Stimulated activated CD8-positive, alpha-beta memory T cell treated with anti-CD3 and anti-CD28 coated beads, Interleukin-12 subunit alpha, Interleukin-12 subunit beta, amount 100 ng/mL, for 24 hours (primary cell): ENCODE results near the gene PSMB5.

Experiments used
- DNase-seq: peaks from one replicate; pipeline ENCODE4 v3.0.0-alpha.2; 2020; ENCODE audit errors: extremely low read depth

Gene PSMB5

DNA sequence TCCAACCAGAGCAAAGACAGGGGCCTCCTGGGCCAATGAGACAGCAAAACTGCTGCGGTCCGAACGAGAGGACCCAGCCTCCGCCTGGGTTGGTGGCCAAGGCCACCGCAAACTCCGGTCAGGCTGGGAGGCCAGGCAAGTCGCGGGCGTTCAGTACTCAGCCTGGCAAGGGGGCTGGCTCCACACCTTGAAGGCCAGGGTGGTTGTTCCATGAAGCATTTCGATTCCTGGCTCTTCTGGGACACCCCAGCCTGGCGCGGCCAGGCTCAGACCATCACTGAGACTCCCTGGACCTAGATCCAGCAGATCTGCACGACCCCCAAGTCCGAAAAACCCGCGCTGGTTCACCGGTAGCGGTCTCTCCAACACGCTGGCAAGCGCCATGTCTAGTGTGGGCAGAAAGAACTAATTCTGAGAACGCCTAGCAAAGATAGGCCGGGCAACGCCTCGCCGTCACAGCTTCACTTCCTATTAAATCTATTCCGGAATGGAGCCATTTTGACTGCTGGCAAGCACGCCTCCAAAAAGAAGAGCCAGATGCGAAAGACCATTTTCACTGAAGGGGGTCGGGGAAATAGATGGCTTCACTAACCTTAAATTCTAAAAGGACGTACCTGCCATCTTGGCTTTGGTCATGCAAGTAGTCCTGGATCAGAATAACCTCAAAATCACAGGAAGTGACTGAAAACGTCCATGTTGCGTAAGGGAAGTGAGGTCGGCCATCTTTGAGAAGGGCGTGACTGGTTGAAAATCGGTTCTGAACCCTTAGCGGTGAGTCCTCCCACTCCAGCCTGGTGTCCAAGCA, at the start of gene PSMB5:
Gene PSMB5 (minus strand): TSS at position 403 of the 805 bp plus-strand sequence. CDS start 19 bp downstream, at position 384.
- peak; percentile 68 for DNase-seq

DNA sequence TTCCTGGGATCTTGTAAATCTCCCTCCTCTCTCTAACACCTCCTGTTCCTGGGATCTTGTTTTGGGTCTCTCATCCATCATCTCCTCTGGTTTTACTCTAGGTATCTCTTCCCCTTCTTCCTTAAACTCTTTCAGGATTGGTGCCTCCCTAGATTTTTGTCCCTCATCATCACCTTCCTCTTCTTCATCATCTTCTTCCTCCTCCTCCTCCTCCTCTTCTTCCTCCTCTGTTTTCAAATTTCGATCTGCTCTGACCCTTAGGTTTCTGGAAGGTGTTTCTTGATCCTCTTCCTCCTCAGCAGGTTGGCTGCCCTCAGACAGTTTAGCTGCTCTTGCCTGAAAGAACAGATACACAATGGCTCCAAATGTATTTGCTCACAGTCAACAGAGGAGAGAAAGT, 45.8 kb upstream of the PSMB5 start:
- no peak for DNase-seq

DNA sequence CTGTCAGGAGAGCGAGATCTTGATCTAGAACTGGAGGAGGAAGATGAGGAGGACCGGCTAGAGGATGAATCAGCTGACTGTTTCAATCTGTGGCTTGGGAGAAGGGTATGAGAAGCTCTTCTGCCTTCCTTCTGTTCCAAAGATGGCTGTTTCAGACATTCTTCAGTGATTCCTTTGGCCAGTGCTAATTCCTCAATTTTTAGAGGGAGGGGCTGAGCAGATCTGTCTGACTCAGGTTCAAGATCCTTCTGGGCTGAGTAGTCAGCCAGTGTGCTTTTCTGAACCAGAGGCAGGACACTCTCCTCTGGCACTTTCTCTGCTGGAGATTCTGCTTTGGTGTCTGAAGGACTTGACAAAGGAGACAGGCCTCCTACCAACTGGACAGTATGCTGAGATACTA, 45.0 kb upstream of the PSMB5 start:
- no peak for DNase-seq

DNA sequence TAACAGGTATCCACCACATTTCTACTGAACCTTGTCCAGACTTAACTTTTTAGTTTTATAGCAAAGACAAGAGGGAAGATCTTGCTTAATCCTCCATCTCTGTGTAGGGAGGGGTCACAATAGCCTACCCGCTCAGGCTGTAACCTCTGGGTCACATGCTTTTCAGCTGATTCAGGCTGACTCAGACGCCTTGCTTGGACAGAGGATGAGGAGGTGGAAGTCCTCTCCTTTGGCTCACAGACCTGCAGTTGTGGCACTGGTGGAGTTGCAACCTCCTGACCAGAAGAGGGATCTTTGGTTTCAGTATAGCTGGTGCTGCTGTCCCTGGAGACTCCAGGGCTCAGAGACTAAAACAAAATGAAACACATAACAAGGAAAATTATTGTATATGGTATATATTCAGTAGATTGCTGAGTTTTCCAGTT, 44.0 kb upstream of the PSMB5 start:
- no peak for DNase-seq

DNA sequence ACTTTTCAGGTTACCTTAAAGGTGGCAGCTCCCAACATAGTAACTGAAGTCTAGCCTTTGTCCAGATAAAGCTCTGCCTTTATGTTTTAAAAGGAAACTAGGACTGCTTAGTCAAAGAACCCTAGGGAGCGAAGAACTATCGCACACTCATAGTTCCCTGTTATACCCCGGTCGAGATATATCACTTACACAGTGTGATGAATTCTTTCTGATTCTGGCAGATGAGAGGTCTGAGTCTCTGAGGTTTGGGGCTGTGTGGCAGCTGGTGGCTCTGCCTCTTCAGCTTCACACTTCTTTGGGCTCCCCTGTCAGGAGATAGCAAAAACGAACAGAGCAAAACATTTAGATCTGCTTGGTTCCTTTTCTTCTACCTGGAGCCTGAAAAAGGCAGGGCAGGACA, 43.3 kb upstream of the PSMB5 start:
- DNase-seq: no peak

DNA sequence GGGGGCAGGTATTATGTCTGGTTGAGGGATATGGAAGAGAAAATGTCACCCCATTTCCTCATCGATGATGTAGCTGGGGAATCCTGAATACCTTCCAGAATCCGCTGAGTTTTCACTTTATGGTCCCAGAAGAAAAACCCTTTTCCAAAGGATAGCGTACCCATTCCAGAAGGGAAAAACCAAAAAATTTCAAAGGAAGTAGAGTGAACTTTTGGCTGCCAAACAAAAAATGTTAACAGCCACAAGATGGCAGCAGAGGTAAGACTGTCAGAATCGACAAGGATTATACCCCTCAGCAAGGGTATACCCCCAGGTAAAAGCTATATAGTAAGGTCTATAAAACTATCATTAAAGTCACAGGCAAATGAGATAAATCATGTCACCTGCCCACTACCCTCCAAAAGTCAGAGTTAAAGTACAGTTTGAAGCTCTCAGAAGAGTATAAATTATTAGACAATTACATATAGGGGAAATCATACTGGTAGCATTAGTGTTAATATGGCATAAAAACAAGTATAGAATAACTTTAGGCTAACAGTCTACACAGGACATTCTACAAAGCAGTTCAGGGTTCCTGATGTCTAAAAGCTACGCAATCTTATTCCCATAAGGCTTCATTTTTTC, 42.2 kb upstream of the PSMB5 start:
- no peak for DNase-seq

DNA sequence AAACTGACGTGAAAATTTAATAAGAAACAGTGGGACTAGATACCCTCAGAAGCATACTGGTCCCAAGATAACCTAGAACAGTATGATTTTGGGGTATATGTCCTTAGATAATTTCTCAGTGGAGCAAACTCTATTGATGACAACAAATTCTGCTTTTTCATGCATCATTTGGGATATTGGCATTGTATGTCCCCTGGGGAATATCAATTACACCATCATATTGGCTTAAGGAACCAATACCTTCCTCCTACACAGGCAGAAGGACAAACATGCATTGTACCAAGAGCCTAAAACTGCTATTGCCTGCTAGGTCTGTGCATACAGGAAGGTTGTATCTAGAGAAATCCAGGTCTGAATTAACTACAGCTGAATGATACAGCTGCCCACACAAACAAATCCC, 40.2 kb upstream of the PSMB5 start:
- DNase-seq: no peak

DNA sequence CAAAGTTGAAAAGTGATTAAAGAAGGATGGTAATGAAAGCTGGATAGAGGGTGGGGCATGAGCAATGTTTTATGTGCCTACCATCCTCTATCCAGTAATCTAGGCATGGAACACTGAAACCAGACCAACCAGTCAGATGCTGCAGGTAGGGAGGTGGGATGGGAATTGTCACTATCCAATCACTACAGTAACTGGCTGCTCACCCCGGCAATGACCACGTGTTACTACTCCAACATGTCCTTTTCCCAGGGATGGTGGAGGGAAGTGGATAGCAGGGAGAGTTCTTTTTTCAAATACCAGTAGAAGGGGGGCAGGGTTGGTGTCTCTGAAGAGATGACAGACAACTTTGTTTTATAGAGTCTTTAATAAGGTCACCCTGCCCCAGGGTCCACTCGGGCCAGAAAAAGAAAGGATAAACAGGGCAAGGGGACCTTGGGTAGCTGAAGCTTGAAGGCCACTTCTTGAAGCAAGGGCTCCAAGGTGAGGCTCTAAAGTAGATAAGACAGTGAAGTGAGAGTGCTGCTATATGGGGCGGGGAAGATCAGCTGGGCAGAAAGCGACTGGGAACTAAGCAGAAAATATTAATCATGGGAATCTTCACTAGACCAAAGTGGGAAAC, 37.3 kb upstream of the PSMB5 start:
- no peak for DNase-seq

DNA sequence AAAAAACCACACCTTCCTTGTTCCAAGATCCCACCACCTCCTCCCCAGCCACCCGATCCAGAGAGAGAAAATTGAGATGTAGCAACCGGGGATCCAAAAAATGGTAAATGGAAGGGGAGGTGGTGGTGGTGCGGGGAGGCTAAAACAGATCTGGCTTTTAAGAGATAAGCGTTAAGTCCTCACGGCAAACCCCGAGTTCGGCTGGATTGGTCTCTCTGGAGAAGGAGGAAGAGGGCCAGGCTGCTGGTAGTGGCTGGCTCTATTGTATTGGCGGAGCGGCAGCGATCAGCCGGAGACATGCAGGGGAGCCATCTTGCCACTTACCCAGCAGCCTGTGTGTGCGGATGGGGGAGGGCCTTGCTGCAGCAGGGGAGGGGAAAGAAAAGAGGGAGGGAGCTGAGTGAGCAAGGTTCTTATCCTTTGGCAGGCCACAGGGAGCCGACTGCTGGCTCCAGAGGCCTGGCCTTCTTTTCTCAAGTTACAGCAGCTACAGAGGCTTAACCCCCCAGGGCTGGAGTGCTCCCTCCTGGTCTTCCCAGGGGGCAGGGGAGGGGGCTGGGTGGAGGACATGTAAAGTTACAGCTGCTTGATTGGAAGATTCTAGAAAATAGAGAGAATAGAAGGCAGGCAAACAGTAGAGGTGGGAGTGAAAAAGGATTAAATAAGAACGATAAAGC, 36.7 kb upstream of the PSMB5 start:
- peak; percentile 51 for DNase-seq

DNA sequence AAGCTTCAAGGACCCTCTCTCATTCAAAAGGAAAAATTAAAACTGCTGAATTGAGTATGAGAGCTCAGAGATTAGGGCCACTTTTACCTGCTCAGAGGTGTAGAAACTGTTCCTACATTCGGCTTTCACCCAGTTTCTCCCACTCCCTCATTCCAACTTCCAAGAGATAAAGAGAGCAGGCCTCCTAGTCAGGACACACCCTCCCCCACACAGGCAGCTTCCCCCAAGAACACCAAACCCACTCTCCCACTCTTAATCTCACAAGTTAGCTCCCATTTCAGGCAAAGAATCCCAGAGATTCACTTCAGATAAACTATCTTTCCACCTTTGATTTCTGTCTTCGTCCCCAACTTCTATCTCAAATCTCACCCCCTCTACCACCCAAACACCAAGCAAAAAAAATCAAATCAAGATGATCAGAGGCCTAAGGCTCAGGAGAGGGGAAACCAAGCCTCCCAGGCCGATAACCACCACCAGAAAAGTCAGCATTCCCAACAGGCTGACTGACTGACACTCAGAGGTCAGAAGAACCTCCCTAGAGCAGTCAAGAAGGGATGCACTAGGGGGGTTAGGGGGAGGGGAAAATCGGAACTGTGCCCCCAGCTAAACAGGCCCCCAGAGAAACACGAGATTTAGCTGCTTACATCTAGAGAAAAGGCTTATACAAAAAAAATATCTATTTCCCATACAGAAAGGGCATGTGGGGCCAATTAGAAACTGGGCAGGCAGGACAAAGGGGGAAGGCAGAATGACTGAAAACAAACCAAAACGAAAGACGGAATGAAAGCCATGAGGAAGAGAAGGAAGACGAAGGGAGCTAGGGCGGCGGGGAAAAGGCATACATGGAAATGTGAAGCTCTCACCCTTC, 35.8 kb upstream of the PSMB5 start:
- DNase-seq: no peak

DNA sequence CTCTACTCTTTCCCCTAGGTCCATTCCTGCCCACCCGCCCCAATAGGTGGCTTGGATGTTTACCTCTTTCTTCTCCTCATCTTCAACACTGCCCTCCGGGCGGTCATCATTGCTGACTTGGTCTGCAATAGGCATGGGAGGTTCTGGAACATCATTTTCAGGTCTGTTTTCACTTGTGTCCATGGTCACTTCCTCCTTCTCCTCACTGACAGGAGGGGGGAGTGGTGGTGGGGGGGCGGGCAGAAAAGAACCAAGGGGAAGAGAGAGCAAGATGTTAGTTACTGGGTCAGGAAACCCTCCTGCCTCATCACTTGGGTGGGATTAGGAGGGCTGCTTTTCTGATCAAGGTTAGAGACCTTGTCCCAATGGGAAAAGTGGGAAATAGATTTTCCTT, 34.7 kb upstream of the PSMB5 start:
- DNase-seq: no peak

DNA sequence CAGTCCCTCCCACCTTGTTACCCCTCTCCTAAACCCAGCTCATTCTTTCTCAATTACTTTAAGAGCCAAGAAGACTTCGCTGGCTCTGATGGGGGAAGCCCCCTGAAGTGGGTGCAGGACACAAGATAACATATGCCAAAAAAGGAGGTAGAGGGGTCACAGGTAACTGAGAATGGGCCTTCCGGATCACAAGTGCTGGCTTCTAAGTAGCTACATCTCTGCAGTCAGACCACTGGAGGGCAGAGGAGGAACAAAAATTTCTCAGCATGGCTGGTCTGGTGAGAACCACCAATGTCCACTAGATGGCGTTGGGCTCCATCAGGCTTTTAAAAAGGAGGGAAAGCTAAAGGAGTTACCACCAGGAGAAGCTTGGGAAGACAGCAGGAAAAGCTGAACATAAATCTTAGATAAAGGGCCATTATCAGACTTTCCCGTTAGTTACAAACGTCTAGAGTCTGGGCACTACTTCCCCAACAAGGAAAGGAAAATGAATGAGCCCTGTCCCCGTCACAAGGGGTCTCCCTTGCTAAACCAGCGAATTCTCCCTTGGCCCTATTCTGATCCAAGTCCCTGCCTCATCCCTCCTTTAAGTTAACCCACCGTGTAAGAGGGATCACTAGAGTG, 34.2 kb upstream of the PSMB5 start:
- peak; percentile 14 for DNase-seq

DNA sequence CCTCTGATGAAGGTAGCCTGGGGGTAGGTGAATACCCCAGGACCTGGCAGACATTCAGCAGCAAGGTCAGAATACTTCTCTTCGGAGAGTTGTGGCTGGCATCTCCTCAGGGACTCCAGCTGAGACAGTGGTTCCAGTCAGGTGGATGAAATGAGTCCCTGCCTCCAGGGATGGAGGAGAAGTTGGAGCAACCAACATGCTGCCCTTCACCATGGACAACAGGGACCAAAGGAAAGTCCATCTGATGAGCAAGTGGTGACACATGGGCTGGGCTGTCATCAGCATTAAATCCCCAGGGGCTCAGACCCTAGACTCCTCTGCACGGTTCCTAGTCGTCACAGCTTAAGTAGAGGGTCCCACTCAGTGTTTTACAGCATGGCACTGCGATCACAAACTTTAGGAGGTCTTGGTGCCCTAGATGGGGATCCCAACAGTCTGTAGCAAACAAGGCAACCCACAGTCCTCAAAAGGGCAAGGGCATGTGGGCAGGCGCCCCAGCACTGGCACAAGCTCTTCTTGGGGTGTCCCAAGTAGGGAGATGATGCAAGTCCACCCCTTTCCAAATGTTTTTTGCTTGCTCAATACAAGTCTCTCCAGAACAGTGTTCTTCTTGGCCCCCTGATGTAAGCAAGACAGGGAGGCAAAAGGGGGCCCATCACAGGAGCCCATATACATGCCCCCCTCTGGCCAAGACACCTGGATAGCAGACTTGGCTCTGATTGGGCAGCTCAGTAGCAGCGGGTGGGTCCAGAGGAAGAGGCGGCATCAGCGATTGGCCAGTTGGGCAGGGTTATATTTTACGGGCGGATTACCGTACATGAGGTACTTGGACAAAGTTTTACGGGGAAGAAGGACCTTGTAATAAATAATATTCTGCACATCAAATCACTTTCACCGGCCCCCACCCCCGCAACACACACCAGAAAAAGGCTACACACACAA, 33.4 kb upstream of the PSMB5 start:
- DNase-seq: no peak

DNA sequence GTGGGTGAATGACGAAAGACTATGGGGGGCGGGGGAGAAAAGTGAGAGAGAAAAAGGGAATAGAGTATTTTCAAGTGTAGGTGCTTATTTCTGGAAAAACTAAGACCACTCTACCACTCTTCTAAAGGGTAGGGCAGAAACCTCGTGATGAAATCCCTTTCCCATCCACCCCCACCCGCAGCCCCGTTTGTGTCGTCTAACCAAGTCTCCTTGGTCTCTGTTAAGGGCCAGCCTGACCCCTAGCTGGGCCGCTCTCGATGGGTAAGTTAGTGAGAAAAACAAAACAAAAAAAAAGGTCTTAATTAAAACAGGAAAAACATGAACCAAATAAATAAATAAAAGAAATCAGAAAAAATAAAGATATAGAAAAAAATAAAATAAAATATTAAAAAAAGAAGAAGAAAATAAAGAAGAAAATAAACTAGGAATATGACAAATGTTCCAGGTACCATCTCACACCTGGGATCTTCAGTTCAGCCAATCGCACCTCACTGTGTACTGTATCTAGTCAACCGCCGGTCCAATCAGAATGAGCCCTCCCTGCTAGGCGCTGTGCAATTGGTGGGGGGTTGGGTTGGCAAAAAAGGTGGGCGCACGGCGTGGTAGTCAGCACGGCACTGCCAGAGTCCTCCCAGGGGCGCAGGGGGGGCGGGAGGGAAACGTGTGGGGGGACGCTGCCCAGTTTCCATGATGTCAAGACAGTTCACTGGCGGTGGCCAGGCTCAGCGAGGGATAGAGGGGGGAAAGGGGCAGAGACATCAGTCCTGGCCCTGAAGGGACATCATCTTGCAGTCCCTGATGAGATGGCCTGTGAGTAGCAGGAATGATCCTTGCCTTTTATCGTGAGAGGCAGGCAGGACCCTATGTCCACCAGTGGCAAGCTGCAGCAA, 32.4 kb upstream of the PSMB5 start:
- no peak for DNase-seq

DNA sequence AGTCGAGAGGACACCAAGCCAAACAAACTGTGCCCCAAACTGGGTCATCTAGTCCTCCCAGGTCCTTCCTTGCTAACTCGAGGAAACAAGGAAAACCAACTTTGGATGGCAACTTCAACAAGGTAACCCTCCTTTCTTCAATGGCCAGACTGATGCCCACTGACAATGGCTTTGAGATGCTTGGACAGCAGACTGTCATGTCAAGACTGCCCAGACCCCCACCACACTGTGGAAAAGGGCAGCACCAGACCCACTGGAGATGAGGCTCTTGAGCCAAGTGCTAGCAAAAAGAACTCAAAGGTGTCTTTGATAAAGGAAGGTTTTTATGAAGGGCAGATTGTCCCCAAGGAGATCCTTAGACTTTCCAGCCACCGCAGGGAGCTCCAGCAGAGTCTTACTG, 31.7 kb upstream of the PSMB5 start:
- DNase-seq: no peak

DNA sequence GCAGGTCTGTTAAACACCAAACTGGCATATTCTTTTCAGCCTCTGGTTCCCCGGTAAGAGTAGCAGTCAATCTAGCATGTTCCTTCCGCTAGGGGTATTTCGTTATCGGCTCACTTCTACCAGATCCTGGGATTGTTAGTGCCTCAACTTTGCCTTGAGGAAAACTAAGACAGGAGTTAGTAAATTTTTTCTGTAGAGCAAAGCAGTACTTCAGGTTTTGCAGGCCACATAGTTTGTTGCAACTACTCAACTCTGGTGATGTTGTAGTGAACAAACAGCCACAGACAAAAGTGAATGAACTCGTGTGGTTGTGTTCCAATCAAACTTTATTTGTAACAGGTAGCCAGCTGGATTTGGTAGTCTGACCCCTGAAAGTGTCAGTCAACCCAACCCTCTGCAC, 28.9 kb upstream of the PSMB5 start:
- no peak for DNase-seq

DNA sequence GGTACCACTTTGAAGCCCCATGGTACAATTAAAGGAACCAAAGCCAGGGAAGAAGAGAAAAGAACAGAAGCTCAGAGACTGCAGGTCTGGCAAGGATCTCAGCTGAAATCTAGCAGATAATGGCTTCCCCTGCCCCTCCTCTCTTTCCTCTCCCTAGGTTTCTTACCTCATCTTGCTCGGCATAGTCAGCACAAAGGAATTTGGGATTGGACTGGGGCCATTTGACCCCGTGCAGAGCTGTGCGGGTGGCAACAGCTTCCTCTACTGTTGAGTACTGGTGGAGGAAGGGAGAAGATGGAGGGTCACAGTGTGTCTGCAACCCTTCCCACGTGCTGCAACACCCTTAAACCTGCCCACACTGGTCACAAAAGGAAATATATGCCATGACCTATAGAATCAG, 27.3 kb upstream of the PSMB5 start:
- DNase-seq: no peak

DNA sequence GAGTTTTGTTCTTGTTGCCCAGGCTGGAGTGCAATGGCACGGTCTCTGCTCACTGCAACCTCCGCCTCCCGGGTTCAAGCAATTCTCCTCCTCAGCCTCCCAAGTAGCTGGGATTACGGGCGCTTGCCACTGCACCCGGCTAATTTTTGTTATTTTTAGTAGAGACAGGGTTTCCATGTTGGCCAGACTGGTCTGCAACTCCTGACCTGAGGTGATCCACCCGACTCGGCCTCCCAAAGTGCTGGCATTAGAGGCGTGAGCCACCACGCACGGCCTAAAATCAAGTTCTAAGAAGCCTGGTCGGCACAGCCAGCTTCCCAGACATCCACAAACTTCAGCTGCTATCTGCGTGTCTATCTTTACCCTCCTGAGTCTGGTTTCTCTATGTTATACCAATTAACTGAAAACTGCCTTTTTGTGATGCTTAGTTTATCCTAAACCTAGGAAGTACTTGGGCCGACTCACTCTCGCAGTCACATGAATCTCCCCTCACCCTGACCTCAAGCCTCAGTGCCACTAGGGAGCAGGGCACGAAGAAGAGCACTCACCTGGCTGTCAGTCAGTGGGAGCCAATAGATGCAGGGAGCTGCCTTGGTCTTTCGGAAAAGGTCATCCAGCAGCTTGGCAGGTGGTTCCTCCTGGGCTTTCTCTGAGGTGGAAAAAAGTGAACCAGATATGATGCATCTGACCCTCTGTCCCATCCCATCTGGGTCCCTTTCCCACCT, 26.0 kb upstream of the PSMB5 start:
- no peak for DNase-seq
